NCI-H526 treated with DMSO at 0.1 percent for 48 hours (cell line): Measurements from ENCODE around the gene R3HDM4.

Source experiments
- DNase-seq: peaks from one replicate; lab custom pipeline; 2025; lab: John Stamatoyannopoulos, UW

R3HDM4 gene

GRCh38 chr19:947090-947706 is 34.2 kb upstream of the R3HDM4 start:
- no peak for DNase-seq

GRCh38 chr19:945401-946252 is 32.6 kb upstream of the R3HDM4 start:
- no peak for DNase-seq

GRCh38 chr19:944663-945241 is 31.7 kb upstream of the R3HDM4 start:
- no peak for DNase-seq

- no peak for DNase-seq
Measured at GRCh38 chr19:944171-944567, 31.1 kb upstream of the R3HDM4 start.

GRCh38 chr19:943551-944170 is 30.6 kb upstream of the R3HDM4 start:
- no peak for DNase-seq

GRCh38 chr19:942133-942645 is 29.2 kb upstream of the R3HDM4 start:
- no peak for DNase-seq

GRCh38 chr19:941292-942132 is 28.5 kb upstream of the R3HDM4 start:
- no peak for DNase-seq

- DNase-seq = no peak
Measured at GRCh38 chr19:940591-941291, 27.7 kb upstream of the R3HDM4 start.

GRCh38 chr19:939922-940321 is 26.9 kb upstream of the R3HDM4 start:
- no peak for DNase-seq

GRCh38 chr19:939439-939838 is 26.4 kb upstream of the R3HDM4 start:
- no peak for DNase-seq

- DNase-seq = no peak
Measured at GRCh38 chr19:938233-938923, 25.4 kb upstream of the R3HDM4 start.

- no peak for DNase-seq
Measured at GRCh38 chr19:937259-937694, 24.3 kb upstream of the R3HDM4 start.

GRCh38 chr19:936175-936546 is 23.1 kb upstream of the R3HDM4 start:
- DNase-seq = no peak

- no peak for DNase-seq
Measured at GRCh38 chr19:934865-935479, 22.0 kb upstream of the R3HDM4 start.

- DNase-seq = no peak
Measured at GRCh38 chr19:934197-934840, 21.3 kb upstream of the R3HDM4 start.

GRCh38 chr19:933553-933882 is 20.5 kb upstream of the R3HDM4 start:
- no peak for DNase-seq

- no peak for DNase-seq
Measured at GRCh38 chr19:932648-933552, 19.9 kb upstream of the R3HDM4 start.

- DNase-seq = no peak
Measured at GRCh38 chr19:931860-932647, 19.0 kb upstream of the R3HDM4 start.
